22Rv1 (cell line): Measurements from ENCODE around the gene SPTSSB.

Experiments used
- H3K27ac ChIP-seq: fragments of 450-650 bp; 2 replicates; pipeline ENCODE4 v1.5.1; 2017
- ZFX ChIP-seq: fragments of 450-650 bp; IDR thresholded peaks from 2 replicates; pipeline ENCODE4 v1.6.1; 2017; ENCODE audit warnings: antibody characterized with exemption, borderline replicate concordance
- TF ChIP-seq, protein P1 (sequence below): fragments of 450-650 bp; IDR thresholded peaks from 2 replicates; pipeline ENCODE4 v1.5.1; 2017; ENCODE audit warnings: mild to moderate bottlenecking

SPTSSB gene

GRCh38 chr3:161366094-161366493, 5.2 kb downstream of the SPTSSB start:
- TF ChIP-seq, protein P1, sequence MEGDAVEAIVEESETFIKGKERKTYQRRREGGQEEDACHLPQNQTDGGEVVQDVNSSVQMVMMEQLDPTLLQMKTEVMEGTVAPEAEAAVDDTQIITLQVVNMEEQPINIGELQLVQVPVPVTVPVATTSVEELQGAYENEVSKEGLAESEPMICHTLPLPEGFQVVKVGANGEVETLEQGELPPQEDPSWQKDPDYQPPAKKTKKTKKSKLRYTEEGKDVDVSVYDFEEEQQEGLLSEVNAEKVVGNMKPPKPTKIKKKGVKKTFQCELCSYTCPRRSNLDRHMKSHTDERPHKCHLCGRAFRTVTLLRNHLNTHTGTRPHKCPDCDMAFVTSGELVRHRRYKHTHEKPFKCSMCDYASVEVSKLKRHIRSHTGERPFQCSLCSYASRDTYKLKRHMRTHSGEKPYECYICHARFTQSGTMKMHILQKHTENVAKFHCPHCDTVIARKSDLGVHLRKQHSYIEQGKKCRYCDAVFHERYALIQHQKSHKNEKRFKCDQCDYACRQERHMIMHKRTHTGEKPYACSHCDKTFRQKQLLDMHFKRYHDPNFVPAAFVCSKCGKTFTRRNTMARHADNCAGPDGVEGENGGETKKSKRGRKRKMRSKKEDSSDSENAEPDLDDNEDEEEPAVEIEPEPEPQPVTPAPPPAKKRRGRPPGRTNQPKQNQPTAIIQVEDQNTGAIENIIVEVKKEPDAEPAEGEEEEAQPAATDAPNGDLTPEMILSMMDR, result no peak
- no peak overlapping the region for H3K27ac ChIP-seq

GRCh38 chr3:161358488-161358887, 12.8 kb downstream of the SPTSSB start:
- TF ChIP-seq, protein P1, result no peak
- no peak for TF ChIP-seq ZFX
- H3K27ac ChIP-seq, result no peak overlapping the region

DNA sequence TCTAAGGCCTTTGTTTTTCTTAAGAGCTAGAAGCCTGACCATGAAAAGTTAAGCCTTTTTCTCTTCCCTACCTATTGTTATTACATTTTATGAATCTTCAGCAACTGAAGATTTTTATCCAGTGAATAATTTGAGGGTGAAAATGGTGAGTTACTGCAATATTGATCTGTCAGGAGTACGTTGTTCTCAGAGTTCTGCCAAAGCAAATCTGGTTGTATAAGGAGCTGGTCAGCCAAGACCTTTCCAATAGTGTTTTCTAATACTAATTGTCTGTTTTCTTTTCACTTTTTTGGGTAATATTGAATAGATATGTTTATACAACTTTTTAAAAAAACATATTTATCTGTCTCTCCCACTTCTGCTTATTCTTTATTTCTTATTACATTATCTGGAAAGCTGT, 15.0 kb downstream of the SPTSSB start:
- TF ChIP-seq, protein P1, result no peak
- TF ChIP-seq ZFX, result no peak
- no peak overlapping the region for H3K27ac ChIP-seq

DNA sequence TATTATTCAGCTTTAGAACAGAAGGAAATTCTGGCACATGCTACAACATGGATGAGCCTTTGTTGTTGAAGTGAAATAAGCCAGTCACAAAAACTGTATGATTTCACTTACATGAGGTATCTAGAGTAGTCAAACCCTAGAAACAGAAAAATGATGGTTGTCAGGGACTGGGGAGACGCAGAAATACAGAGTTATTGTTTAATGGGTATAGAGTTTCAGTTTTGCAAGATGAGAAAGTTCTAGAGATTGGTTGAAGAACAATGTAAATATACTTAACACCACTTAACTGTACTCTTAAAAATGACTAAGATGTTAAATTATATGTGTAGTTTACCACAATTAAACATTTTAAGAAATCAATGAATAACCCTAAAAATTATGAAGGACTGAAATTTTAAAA, 15.8 kb downstream of the SPTSSB start:
- no peak overlapping the region for H3K27ac ChIP-seq
- TF ChIP-seq, protein P1, result no peak
- no peak for TF ChIP-seq ZFX

- no peak for TF ChIP-seq ZFX
- TF ChIP-seq, protein P1, result no peak
- no peak overlapping the region for H3K27ac ChIP-seq
Measured at GRCh38 chr3:161354554-161354953, 16.8 kb downstream of the SPTSSB start.

DNA sequence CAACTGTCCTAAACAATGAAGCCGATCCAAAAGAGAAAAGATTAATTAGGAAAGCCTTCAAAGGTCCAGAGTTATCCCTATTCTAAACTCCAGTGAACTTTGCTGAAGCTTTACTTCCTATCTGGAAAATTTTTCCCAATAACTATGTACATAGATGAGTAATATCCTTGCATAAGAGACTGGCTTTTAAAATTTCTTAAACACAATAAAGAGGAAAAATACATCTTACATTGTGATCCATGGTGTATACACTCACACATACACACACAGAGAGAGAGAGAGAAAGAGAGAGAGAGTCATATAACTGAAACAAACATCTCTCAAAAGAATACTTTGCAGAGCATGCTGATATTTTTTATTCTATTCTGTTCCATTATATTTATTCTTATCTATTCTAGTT, 20.0 kb downstream of the SPTSSB start:
- TF ChIP-seq ZFX, result no peak
- TF ChIP-seq, protein P1, result no peak
- H3K27ac ChIP-seq, result no peak overlapping the region

- TF ChIP-seq, protein P1, result no peak
- no peak for TF ChIP-seq ZFX
- H3K27ac ChIP-seq, result no peak overlapping the region
Measured at GRCh38 chr3:161350916-161351315, 20.4 kb downstream of the SPTSSB start.
